GM12865 (cell line): ENCODE measurements around the gene SOS1.
"Not testable (repeated sequence)": the region's sequence is repeated elsewhere in the genome, so short reads cannot be mapped to it uniquely, and the experiment has no call there.

Experiments used
- DNase-seq: peaks from one replicate; pipeline ENCODE4 v3.0.0; 2010; ENCODE audit warnings: low read depth
- H3K4me3 ChIP-seq: 2 replicates; pipeline ENCODE4 v1.5.1; 2011; ENCODE audit warnings: mild to moderate bottlenecking, low read depth, low read length, control low read depth
- CTCF ChIP-seq: IDR thresholded peaks from 2 replicates; pipeline ENCODE4 v1.5.1; 2011; ENCODE audit warnings: low read length, control low read depth, low read depth, inconsistent platforms; ENCODE audit not compliant: insufficient read depth; ENCODE audit errors: missing control alignments

The SOS1 gene

DNA sequence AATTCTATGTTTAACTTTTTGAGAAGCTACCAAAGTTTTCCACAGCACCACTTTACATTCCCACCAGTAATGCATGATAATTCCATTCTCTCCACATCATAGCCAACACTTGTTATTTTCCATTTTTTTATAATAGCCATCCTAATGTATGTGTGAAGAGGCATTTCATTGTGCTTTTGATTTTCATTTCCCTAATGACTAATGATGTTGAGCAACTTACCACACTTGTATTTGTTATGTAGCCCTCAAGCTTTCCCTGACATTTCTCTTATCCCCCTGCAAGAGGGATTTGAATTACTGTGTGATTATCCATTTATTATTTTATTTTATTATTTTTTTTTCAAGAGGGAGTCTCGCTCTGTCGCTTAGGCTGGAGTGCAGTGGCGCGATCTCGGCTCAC, 23.6 kb upstream of the SOS1 start:
- no peak for DNase-seq
- no peak overlapping the region for H3K4me3 ChIP-seq
- no peak for TF ChIP-seq CTCF

DNA sequence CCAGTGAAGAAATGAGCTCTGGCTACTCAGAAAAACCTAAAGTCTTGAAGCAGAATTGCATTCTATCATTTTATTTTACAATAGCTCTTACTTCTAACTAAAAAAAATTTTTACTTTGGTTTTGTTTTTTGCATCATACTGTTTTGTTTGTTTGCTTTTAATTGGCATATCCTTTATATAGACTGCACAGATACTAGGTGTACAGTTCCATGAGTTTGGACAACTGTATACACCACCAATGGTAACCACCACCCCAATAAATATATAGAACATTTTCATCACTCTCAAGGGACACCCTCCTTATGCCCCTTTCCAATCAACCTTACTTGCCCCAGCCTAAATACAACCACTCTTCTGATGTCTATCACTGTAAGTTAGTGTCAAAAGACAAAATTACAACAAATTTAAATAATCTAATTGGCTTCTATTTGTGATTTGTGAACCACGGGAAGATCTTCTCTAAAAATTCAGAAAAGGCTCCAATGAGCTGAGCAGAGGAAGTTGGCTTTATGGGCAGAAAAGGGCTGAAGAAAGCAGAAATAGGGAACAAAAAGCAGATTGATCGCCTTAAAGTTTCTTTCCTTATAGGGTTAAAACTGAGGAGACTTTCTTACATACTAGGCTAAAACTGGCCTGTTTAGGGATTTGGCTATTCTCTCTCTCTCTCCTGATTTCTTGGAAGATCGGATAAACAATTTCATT, 22.2 kb upstream of the SOS1 start:
- DNase-seq, result no peak
- H3K4me3 ChIP-seq, result no peak overlapping the region
- TF ChIP-seq CTCF, result no peak

GRCh38 chr2:39141334-39142271, 20.8 kb upstream of the SOS1 start:
- no peak for TF ChIP-seq CTCF
- no peak overlapping the region for H3K4me3 ChIP-seq
- peak; percentile 34 for DNase-seq

- H3K4me3 ChIP-seq, DNase-seq: not testable (repeated sequence)
Observed at GRCh38 chr2:39140948-39141333, 20.1 kb upstream of the SOS1 start.

GRCh38 chr2:39140322-39140847, 19.5 kb upstream of the SOS1 start:
- H3K4me3 ChIP-seq, result no peak overlapping the region
- TF ChIP-seq CTCF, result no peak
- DNase-seq, result no peak

DNA sequence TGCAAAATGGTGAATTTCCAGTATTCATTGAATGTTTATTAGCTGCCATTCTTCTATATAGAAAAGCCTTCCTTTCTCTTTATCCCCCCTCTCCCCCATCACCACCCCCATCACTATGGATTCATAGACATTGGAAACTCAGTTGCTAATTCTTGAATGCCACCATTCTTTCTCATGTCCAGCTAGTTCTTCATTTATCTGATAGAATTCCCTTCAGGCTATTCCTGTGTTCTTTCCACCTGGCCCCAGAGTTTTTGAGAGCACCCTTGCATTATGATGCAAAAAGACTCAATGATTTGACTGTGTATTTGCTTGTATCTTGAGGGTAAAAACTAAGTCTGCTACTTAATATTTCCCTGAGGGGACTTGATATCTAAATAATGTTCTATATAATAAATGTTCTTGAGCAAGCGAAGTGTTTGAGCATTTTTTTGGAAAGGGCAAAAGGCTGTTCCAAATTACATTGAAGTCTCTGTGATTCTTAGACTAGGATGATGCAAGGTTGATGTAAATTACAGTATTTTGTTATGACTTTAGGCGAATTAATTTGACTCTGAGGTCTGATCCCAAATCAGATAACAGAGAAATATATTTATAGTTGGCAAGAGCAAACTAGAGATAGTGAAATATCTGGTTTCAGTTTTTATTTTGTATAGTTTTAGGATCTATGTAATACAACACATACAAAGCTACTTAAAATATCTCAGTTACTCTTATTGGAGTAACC, 18.8 kb upstream of the SOS1 start:
- no peak for TF ChIP-seq CTCF
- H3K4me3 ChIP-seq, result no peak overlapping the region
- no peak for DNase-seq

DNA sequence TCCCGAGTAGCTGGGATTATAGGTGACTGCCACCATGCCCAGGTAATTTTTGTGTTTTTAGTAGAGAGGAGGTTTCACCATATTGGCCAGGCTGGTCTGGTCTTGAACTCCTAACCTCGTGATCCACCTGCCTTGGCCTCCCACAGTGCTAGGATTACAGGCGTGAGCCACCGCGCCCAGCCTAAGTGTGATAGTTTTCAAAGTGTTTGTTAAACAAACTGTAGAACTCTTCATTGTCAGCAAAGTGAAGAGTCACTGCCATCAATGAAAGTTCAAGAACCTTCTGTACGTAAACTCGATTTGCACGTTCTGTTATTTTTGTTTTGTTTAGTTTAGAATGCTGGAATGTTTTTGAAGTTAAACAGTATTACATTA, 18.0 kb upstream of the SOS1 start:
- DNase-seq, result no peak
- no peak for TF ChIP-seq CTCF
- H3K4me3 ChIP-seq, result no peak overlapping the region

- DNase-seq, H3K4me3 ChIP-seq: not testable (repeated sequence)
Observed at GRCh38 chr2:39138187-39138836, 17.5 kb upstream of the SOS1 start.
